ENCODE measurements around the gene CDKN2AIP. TPM values are rescaled to one million over a fixed set of nuclear protein-coding genes. Genes with fewer than 3 reads are reported as not detected.

Gene CDKN2AIP
- total and polyA plus RNA-seq, 2 experiments from 2014 or later = 26.7 to 43.6 TPM

DNA sequence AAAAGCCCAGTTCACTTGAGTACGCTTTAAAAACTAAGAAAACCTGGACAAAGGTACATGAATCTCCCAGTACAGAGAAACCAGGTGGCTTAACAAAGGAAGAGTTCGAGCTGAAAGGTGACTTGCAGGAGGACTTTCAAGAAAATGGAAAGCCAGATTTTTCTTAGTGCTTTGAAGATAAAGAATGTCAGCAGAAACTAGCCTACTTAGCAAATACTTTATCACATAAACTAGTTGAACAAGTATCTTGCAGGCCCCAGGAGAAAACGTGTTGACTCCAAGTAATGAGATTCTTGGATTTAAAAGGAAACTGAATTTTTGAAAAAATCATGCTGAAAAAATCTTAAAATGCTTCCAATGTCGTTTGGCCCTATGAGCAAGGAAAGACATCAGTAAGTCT, 26.4 kb downstream of the CDKN2AIP start:
- H4K20me1 ChIP-seq (ENCODE audit: insufficient read depth, poor library complexity, severe bottlenecking) = no peaks in the 10 kb centered on the region
- H3K27me3 ChIP-seq = no peaks in the 10 kb centered on the region
- H3K4me3 ChIP-seq = no peak overlapping the region
- peak overlapping the region; percentile 62 for H3K27ac ChIP-seq
- H3K9me2 ChIP-seq (replicated peaks; ENCODE audit: insufficient read depth) = no peaks in the 10 kb centered on the region
- H3K79me2 ChIP-seq = no peaks in the 10 kb centered on the region
- no peak for DNase-seq (ENCODE audit: low spot score)
- H3K36me3 ChIP-seq (replicated peaks; ENCODE audit: insufficient read depth, low read depth) = no peaks in the 10 kb centered on the region
- H3K9me3 ChIP-seq (ENCODE audit: low read depth) = no peaks in the 10 kb centered on the region
- peaks cover 5% of the 10 kb centered on the region for H3K4me1 ChIP-seq (ENCODE audit: insufficient read depth)
- H3K4me2 ChIP-seq = peak overlapping the region; percentile 36
- WGBS (ENCODE audit: low lambda C conversion rate, missing lambda C conversion rate) = 53% methylated on average over 4 of the region's 4 CpGs
- TF ChIP-seq CTCF (IDR thresholded peaks at IDR 0.05; ENCODE audit: poor library complexity) (no peak), EZH2 (IDR thresholded peaks at IDR 0.05; ENCODE audit: borderline replicate concordance) (no peak), EZH2phosphoT487 (IDR thresholded peaks at IDR 0.05; ENCODE audit: low read depth, severe bottlenecking, unreplicated experiment) (no peak)
- H2AFZ ChIP-seq = no peak overlapping the region

- 43% methylated on average over 12 of the region's 12 CpGs for WGBS (ENCODE audit: low lambda C conversion rate, missing lambda C conversion rate)
Observed at GRCh38 chr4:183471946-183472708, 27.7 kb downstream of the CDKN2AIP start.

DNA sequence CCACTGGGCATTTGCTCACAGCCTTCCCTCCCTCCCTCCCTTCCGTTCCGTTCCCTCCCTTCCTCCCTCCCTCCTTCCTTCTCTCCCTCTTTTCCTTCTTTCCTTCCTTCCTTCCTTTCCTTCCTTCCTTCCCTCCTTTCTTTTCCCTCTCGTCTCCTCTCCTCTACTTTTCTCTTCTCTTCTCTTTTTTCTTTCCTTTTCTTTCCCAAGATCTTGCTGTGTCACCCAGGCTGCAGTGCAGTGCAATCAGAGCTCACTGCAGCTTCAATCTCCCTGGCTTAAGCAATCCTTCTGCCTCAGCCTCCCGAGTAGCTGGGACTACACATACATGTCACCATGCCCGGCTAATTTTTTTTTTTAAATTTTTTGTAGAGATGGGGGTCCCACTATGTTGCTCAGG, 33.7 kb downstream of the CDKN2AIP start:
- no peaks in the 10 kb centered on the region for H3K79me2 ChIP-seq
- 51% methylated on average over 3 of the region's 5 CpGs for WGBS (ENCODE audit: low lambda C conversion rate, missing lambda C conversion rate)

More at GRCh38 chr4:183471946-183472708, 27.7 kb downstream of the CDKN2AIP start:
- no peaks in the 10 kb centered on the region for H3K79me2 ChIP-seq
- H3K4me3 ChIP-seq = no peak overlapping the region
- DNase-seq (ENCODE audit: low spot score) = peak; percentile 91
- H3K9me3 ChIP-seq (ENCODE audit: low read depth) = no peaks in the 10 kb centered on the region
- TF ChIP-seq EZH2phosphoT487 (IDR thresholded peaks at IDR 0.05; ENCODE audit: low read depth, severe bottlenecking, unreplicated experiment) = no peak
- TF ChIP-seq CTCF (IDR thresholded peaks at IDR 0.05; ENCODE audit: poor library complexity) = peak; percentile 89
- H3K27me3 ChIP-seq = no peaks in the 10 kb centered on the region
- no peak overlapping the region for H3K27ac ChIP-seq
- no peaks in the 10 kb centered on the region for H3K9me2 ChIP-seq (replicated peaks; ENCODE audit: insufficient read depth)
- peaks cover 5% of the 10 kb centered on the region for H3K4me1 ChIP-seq (ENCODE audit: insufficient read depth)
- no peak overlapping the region for H2AFZ ChIP-seq
- no peaks in the 10 kb centered on the region for H4K20me1 ChIP-seq (ENCODE audit: insufficient read depth, poor library complexity, severe bottlenecking)
- H3K4me2 ChIP-seq = peak overlapping the region; percentile 36
- H3K36me3 ChIP-seq (replicated peaks; ENCODE audit: insufficient read depth, low read depth) = no peaks in the 10 kb centered on the region

More for the DNA sequence above, 33.7 kb downstream of the CDKN2AIP start:
- TF ChIP-seq CTCF (IDR thresholded peaks at IDR 0.05; ENCODE audit: poor library complexity) (no peak), EZH2 (IDR thresholded peaks at IDR 0.05; ENCODE audit: borderline replicate concordance) (no peak), EZH2phosphoT487 (IDR thresholded peaks at IDR 0.05; ENCODE audit: low read depth, severe bottlenecking, unreplicated experiment) (no peak)
- H3K27me3 ChIP-seq = no peaks in the 10 kb centered on the region
- no peak for DNase-seq (ENCODE audit: low spot score)
- H3K9me3 ChIP-seq (ENCODE audit: low read depth) = no peaks in the 10 kb centered on the region
- no peak overlapping the region for H3K4me2 ChIP-seq
- no peak overlapping the region for H3K4me3 ChIP-seq
- no peaks in the 10 kb centered on the region for H4K20me1 ChIP-seq (ENCODE audit: insufficient read depth, poor library complexity, severe bottlenecking)
- no peaks in the 10 kb centered on the region for H3K4me1 ChIP-seq (ENCODE audit: insufficient read depth)
- H2AFZ ChIP-seq = no peak overlapping the region
- no peak overlapping the region for H3K27ac ChIP-seq
- no peaks in the 10 kb centered on the region for H3K36me3 ChIP-seq (replicated peaks; ENCODE audit: insufficient read depth, low read depth)
- H3K9me2 ChIP-seq (replicated peaks; ENCODE audit: insufficient read depth) = no peaks in the 10 kb centered on the region
